SHP77 treated with DMSO at 0.1 percent for 48 hours (cell line): ENCODE results near the gene SH3BGR.
"Not testable (repeated sequence)": the region's sequence is repeated elsewhere in the genome, so short reads cannot be mapped to it uniquely, and the experiment has no call there.

Experiments
- DNase-seq: peaks from one replicate; lab custom pipeline; 2025; lab: John Stamatoyannopoulos, UW

SH3BGR gene

DNA sequence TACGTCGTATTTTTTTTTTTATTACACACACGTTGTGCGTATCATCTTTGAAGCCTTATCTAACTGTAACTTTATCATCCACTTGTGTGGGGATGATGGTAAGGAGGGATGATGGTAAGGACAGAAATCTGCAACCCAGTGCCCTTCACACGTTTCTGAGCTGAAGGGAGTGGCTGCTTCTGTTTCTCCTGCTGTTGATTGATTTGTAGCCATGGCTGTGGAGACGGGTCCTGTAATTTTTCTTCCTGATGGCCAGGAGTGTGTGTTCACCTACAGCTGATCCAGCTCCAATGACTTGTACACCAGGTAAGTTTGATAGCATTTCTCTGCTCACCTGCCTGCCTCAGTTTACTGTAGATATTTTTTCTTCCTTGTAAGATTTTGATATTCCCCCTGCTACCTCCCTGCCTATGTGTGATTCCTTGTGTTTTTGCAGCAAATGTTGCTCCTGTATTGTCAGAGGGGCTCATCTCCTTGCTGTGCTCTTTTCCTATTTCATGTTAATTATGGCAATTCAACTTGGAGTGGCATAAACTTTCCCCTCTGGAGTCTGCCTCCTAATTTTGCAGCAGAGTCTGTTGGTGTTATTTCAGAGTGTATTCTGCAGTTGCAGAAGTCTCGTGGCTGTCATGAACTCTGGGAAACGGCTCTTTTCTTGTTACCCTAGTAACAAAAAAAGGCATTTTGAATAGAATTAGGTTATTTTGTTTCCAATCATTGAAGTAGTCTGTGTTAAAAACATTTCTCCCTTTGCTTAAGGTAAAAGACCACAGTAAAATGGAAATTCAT lies 64.1 kb downstream of the SH3BGR start:
- DNase-seq: no peak

DNA sequence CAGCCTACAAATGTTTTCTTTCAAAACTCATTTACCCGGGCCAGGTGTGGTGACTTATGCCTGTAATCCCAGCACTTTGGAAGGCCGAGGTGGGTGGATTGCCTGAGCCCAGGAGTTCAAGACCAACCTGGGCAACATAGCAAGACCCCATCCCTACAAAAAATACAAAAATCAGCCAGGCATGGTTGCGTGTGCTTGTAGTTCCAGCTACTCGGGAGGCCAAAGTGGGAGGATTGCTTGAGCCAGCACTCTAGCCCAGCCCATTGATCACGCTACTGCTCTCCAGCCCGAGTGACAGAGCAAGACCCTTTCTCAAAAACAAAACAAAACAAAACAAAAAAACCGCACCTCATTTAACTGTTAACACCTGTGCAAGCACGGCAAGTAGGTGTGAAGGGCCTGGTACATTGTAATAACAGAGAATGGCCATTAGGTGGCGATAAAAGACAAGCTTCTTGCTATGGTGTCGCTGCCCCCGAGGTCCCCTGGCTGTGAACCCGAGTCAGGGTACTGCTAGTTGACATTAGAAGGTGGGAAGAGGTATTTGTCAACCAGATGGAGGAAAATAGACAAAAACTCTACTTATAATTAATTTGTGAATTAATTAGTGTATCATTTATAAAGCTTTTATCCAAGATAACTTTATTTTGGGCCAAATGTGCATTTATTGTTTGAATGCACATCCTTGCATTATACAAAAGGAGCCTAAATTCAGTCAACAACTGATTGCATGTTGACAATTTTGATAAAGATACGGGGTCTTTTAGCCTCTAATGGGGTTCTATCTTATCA lies 66.5 kb downstream of the SH3BGR start:
- DNase-seq: peak; percentile 45

DNA sequence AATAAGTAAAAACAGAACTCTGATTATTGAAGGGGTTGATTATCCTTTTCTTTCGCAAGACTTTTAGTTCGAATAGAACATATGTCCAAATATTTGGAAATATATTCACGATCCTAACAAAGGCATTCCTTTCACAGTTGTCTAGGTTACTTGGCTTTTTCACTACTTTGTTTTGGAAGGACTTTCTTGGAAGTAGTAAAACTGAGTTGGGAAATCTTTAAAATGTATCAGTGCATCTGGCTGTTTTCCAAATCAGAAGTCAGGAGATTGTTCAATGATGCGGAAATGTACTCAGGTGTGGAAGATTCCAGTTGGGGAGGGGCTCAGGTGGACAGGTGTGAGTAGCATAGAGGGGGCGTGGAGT lies 67.1 kb downstream of the SH3BGR start:
- no peak for DNase-seq

DNA sequence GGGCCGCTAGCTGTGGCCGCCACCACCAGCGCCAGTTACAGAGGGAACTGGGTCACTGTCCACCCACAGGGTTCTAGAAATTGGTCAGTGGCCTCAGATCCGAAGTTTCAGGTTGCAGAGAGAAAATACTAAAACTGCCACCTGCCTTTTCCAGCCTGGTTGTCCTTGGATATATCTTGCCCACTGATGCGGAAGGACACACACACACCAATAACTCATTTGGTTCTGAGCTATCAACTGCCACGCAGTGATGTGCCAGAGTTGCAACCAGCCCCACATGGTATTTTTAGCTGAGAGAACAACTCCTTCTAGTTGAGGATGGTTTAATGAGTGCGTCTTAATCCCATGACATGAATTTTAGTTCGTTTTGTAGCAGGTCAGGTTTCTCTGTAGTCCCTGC lies 68.1 kb downstream of the SH3BGR start:
- DNase-seq: no peak

DNA sequence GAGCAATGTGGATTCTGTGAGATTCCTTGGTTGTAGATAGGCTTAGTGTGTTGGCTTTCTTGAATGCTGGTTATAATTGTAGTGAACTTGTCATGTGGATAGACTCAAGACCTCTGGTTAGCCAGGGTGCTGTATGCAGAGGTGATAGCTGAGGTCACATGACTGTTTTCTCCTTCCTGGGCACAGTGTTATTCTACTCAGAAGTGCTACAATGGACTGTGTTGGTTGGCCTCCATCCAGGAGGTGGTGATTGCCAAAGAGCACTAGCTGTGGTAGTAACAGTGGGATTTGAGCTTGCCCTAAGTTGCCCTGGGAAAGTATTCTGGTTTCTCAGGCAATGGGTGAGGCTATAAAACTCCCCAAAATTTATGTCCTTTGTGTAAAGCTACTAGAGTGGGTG lies 71.6 kb downstream of the SH3BGR start:
- peak; percentile 4 for DNase-seq

DNA sequence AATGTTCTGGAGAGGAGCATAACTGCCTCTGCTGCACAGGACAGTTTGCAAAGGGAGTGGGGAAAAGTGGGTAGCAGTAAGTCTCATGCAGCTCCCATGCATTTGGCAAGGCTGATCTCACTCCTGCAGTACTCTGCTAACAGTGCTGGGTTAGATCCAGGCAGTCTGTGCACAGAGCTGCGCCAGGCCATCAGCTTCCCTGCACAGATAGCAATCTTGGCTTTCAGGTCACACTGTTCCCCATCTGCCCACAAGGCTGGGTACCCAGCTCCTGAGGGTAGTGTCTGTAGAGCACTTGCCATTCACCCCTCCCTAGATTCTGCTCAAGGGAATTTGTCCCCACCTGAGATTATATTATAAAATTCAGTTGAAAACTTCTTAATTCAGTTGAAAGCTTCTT lies 72.1 kb downstream of the SH3BGR start:
- DNase-seq: no peak

DNA sequence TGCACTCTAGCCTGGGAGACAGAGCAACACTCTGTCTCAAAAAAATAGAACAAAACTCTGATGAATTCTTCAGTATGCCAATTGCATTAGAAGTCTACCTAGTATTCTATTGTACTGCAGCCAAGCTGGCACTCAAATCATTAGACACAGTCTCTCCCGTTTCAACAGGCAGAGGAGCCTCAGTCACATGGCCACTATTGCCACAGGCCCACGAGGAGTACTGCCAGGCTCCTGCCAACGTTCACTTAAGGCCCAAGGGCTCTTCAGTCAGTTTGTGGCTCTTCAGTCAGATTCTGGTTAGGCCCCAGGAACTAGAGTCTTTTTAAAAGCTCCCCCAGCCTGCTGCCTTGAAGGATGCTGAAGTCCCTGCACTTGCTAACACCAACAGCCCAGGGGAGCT lies 73.4 kb downstream of the SH3BGR start:
- DNase-seq: no peak

DNA sequence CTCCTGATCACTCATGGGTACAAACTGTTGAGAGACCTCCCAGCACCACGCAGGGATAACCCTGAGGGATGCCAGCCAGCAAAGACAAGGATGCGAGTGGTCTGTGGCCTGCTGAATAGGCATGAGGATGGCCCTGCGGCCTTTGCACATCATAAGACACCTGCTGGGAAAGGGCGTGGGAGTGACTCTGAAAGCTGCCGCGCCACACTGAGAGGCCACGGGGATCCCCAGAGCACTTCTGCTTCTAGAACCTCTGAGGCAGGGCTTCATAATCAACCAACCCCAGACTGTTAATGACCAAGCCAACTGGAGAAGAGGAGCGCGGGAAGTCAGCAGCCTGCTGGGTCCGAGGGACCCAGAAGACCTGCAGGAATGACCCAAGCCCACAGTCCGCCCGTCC lies 73.8 kb downstream of the SH3BGR start:
- DNase-seq: no peak

DNA sequence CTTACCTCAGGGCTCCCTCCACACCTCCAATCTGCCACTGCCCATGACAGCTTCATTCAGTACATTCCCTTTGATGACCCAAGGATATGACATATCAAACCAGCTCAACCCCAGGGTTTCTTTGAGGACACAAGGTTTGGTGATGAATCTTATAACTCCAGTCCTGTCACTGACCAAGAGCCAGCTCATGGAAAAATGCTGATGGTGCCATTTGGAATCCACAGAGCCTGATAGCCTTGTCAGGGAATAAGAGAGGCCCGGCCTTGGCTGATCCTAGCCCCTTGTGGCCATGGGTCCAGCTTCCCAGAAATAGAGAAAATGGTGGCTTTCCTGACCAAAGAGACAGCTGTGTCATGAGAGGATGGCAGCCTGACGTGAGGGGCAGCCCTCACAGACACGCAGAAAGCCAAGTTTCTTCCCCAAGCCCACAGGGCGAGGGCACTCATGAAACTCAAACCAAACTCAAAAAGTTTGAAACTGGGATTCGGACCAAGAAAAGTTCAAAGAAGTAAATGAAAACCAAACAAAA lies 75.4 kb downstream of the SH3BGR start:
- no peak for DNase-seq

DNA sequence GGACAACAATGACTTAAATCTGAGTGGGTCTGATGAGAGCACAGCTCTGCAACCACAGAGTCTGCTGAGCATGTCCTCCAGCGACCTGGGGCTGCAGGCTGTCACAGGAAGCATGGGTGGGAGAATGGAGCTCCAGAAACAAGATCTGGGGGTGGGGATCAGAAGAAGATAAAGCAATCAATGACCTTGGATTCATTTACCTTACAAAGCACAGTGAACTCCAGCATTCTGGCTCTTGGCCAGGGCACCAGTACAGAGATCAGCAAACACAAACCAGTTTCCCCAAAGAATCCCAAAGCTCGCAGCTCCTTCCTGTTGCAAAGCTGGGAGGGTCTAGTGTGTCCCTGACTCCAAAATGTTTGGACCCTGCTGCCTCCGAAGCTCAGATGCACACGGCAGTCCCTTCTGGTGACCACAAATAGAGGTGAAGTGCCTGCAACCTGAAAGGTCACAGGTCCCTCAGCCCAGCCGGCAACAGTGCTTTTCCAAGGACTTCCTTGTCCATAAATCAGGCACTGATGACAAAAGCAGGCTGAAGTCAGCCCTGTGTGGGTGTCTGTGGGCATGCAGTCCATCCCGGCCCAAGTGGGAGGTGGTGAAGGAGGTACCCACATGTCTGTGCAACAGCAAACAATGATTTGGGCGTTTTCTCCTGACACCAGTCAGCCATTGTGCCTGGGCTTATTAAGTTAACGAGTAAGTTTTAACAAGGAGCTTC lies 76.1 kb downstream of the SH3BGR start:
- no peak for DNase-seq

DNA sequence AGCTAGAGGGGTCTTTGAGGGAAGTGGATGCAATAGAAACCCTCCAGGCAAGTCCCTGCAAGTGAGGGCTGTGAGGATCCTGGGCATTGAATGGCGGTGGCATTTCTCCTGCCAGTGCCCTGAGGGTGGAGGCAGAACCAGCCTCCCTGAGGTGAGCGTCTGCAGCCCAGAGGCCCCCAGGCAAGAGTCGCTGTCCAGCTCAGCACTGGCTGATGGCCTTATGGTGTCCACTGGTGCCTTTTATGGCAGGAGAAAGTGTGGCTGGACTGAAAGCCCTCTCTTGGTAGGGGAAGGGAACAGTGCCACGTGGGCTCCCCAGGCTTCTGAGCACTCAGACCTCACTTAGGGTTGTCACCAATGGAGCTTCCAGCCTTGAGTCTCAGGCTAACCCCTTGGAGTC lies 77.3 kb downstream of the SH3BGR start:
- DNase-seq: no peak

DNA sequence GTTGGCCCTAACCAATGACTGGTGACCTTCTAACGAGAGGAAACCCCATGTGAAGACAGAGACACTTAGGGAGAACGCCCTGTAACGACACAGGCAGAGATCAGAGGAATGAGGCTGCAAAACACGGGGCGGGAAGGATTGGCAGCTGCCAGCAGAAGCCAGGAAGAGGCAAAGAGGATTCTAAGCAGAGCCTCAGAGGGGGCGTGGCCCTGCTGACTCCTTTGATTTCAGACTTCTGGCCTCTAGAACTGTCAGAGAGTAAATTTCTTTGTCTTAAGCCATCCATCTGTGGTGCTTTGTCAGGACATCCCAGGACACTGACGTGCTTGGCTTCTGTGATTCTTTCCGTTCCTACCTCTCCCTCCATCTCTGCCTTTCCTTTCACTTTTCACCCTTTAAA lies 79.3 kb downstream of the SH3BGR start:
- no peak for DNase-seq

DNA sequence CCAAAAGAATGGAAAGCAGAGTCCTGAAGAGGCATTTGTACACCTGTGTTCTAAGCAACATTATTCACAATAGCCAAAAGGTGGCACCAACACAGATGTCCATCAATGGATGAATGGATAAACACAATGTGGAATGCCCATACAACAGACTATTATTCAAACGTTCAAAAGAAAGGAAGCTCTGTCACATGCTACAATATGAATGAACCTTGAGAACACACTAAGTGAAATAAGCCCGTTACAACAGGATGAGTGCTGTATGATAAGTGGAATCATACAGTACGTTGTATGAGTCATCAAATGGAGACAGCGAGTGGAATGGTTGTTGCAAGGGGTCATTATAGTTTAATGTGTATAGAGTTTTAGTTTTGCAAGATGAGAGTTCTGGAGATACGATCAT lies 80.1 kb downstream of the SH3BGR start:
- no peak for DNase-seq

DNA sequence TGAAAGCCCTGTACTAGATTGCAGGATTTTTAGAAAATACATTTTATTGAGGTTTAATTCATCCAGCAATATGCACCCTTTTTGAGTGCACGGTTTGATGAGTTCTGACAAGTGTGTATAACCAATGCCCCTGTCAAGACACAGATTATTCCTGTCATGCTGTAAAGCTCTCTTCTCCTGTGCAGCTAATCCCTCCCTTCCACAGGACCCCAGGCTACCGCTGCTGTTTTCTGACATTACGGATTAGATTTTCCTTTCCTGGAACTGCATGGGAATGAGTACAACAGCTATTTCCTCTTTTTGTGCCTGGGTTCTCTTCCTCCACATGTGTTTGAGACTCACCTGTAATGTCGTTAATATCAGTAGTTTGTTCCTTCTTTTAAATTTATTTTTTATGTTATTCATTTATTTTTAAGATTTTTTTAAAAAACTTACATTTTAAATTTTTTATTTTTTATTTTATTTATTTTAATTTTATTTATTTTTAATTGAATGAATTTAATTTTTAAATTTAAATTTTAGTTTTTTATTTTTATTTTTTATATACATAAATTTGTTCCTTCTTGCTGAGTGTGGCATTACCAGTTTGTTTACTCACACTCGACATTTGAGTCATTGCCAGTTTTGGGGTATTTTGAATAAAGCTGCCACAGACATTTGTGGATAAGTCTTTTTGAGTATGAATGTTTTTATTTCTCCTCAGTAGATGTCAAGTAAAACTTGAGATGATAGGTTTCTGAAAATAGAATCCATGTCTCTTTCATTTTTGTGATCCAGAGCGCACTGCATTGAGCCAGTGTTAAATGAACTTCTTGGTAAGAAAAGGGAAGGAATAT lies 82.0 kb downstream of the SH3BGR start:
- no peak for DNase-seq

DNA sequence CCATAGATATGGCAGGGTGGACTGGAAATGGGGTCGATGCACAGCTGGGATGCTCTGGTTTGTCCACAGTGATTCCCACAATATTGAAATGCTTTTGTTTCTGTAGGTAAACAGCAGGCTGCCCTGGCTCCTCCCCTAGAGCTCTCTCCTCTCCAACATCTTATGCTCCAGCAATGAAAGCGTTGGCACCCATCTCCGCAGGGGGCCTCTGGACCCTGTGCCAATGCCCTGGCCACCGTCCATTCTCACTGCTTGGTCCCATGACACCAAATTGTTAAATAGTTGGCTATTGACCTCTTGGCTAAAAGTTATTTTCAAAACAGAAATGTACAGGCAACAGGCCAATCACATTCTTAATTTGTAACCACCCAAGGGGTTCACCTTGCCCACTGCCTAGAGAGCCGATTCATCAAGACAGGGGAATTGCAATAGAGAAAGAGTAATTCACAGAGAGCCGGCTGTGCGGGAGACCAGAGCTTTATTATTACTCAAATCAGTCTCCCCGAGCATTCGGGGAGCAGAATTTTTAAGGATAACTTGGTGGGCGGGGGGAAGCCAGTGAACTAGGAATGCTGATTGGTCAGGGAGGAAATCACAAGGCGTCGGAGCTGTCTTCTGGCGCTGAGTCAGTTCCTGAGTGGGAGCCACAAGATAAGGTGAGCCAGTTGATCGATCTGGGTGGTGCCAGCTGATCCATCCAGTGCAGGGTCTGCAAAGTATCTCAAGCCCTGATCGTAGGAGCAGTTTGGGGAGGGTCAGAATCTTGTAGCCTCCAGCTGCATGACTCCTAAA lies 84.1 kb downstream of the SH3BGR start:
- no peak for DNase-seq

DNA sequence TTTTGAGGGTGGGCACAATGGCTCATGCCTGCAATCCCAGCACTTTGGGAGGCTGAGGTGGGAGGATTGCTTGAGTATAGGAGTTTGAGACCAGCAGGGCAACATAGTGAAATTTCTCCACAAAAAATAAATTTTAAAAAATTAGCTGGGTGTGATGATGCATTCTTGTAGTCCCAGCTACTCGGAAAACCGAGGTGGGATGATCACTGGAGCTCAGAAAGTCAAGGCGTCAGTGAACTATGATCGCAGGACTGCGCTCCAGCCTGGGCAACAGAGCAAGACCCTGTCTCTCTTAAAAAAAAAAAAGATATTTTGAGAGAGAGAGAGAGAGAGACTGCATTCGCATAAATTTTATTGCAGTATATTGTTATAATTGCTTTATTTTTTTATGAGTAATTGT lies 85.1 kb downstream of the SH3BGR start:
- DNase-seq: no peak

DNA sequence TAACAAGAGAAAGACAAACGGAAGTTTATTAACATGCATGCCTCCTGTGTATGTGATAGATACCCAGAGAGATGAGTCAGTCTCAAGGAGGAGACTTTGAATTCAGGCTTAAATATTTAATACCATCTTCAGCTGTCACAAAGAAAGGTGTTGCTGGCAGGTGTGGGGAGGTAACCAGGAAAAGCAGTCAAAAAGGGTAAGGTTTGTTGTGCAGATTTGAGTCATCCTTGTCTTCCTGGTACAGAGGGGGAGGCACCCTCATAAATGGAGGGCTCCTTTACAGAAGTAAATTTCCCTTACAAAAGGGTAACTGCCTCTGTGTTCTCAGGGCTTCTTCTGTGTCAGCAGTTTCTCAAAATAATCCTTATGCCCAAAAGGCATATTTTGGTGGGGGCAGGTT lies 85.8 kb downstream of the SH3BGR start:
- DNase-seq: no peak

DNA sequence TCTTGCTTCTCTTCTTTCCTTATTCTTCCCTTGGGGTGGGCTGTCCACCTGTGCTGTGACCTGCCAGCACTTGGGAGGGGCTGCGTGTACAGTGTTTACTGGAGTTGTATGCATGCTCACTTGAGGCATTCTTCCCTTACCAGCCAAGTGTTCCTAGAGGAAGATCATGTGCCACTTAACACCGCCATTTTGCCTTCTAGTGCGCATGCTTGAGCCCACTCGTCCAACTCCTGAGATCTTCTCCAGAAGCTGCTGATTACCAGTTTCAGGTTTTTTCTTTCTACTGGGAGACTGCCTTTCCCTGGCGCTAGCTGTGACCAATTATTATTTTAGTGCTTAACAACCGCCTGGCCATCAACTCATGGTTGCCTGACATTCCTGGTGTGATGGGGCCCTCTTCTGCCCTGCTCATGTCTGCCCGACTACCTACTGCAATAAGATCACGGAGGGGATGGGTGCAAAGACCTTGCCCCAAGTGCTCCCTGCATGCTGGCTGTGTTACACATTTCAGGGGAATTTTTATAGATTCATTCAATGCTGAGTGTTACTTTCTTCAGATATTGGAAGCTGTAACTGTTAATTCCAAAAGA lies 86.8 kb downstream of the SH3BGR start:
- DNase-seq: no peak

DNA sequence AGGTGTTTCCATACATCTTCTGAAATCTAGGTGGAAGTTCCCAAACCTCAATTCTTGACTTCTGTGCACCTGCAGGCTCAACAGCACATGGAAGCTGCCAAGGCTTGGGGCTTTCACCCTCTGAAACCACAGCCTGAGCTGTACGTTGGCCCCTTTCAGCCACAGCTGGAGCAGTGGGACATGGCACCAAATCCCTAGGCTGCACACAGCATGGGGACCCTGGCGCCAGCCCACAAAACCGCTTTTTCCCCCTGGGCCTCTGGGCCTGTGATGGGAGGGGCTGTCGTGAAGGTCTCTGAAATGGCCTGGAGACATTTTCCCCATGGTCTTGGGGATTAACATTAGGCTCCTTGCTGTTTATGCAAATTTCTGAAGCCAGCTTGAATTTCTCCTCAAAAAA lies 88.6 kb downstream of the SH3BGR start:
- not testable (repeated sequence) for DNase-seq

DNA sequence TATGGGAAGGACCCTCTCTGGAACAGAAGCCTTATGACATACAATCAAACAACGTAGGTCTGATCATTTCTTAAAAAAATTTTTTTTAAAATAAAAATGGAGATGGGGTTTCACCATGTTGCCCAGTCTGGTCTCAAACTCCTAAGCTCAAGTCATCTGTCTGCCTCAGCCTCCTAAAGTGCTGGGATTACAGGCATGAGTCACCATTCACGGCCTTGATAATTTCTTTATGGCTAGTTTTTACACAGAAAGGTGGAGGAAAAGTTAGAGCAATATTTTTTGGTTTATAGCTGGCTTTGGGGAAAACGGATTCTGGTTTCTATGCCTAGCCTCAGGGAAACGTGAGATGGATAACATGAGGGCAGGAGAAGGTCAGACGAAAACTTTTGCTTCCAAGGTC lies 91.0 kb downstream of the SH3BGR start:
- no peak for DNase-seq

DNA sequence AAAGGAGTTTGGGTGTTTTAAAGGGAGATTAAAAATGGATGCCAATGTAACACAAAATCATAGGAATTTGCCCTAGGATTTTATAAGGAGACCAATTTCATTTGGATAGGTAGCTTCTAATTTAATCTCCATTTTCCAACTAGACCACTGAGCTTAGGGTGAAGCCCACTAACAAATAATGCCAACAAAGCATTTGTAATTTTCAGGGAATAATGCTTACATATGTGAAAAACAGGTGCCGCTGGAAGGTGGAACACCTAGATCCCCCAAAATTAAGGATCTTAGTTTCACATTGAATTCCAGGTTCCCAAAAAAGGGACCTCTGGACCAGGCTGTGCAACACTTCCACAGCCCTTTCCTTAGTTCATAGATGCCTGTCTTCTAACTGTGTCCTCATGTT lies 94.8 kb downstream of the SH3BGR start:
- DNase-seq: no peak
